Measurements from ENCODE around the gene ONECUT3. TPM values are rescaled to one million over a fixed set of nuclear protein-coding genes. Genes with fewer than 3 reads are reported as not detected.

ONECUT3 gene
- total and polyA plus RNA-seq, 2 of the 4 experiments (the other 2 are of a cell fraction), result not detected

DNA sequence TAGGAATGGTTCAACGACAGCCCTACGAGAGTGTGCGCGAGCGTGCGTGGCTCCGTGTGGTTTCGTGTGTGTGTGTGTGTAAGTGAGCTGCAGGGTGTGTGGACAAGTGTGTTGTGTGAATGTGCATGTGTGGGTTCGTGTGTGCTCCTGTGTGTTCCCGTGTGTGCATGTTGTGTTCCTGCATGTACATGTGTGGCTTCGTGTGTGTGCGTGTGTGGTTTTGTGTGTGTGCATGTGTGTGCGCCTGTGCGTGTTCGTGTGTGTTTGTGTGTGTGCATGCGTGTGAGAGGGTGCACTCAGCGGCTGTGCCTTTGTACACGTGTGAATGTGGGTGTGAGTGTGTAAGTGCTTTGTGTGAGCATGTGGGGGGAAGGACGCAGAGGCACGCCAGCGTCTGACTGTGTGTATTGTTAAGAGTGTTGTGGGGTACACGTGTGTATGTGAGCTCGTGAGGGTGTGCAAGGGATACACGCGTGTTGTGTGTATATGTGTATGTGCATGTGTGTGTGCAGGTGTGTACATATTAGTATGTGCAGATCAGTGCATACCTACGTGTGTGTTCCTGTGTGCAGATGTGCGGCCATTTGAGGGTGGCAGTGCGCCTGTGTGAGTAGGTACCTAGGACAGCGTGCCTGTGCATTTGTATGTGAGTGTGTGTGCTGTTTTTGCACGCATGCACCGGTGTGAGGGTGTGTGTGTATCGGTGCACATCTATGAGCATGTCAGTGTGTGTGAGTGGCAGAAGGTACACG lies 24.3 kb upstream of the ONECUT3 start:
- BruUV-seq (replicated peaks), result no TSS peak
- TF ChIP-seq RCOR1 (IDR thresholded peaks at IDR 0.05; ENCODE audit: insufficient replicate concordance, low read length) (no peak), NFE2L2 (IDR thresholded peaks at IDR 0.05; ENCODE audit: low read depth, low read length) (no peak), SMC3 (IDR thresholded peaks at IDR 0.05; ENCODE audit: low read depth, low read length) (no peak), MAZ (IDR thresholded peaks at IDR 0.05; ENCODE audit: borderline replicate concordance, low read depth, low read length) (no peak), FOS (IDR thresholded peaks at IDR 0.05; ENCODE audit: low read depth, low read length) (no peak), ELK1 (IDR thresholded peaks at IDR 0.05; ENCODE audit: borderline replicate concordance, low read depth, low read length) (no peak), RAD21 (IDR thresholded peaks at IDR 0.05; ENCODE audit: low read length) (no peak), RFX5 (IDR thresholded peaks at IDR 0.05; ENCODE audit: low read depth, low read length) (no peak), POLR2A (IDR thresholded peaks at IDR 0.05; ENCODE audit: low read depth, low read length) (no peak), MAFK (IDR thresholded peaks at IDR 0.05; ENCODE audit: low read depth, low read length) (no peak), MXI1 (IDR thresholded peaks at IDR 0.05; ENCODE audit: borderline replicate concordance, low read depth, low read length) (no peak), BHLHE40 (IDR thresholded peaks at IDR 0.05; ENCODE audit: low read depth, low read length) (no peak), CTCF (conservative IDR thresholded peaks at IDR 0.05; ENCODE audit: low read depth, low read length) (no peak), CEBPB (IDR thresholded peaks at IDR 0.05; ENCODE audit: low read depth, low read length) (no peak)
- TF ChIP-seq, protein P1, sequence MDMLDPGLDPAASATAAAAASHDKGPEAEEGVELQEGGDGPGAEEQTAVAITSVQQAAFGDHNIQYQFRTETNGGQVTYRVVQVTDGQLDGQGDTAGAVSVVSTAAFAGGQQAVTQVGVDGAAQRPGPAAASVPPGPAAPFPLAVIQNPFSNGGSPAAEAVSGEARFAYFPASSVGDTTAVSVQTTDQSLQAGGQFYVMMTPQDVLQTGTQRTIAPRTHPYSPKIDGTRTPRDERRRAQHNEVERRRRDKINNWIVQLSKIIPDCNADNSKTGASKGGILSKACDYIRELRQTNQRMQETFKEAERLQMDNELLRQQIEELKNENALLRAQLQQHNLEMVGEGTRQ (IDR thresholded peaks at IDR 0.05; ENCODE audit: low read depth, low read length), result no peak

More for the DNA sequence above, 24.3 kb upstream of the ONECUT3 start:
- Histone ChIP-seq H3K36me3 (ENCODE audit: control insufficient read depth, insufficient read depth, low read length) (no peaks in the 10 kb centered on the region), H3K79me1 (ENCODE audit: low read depth in 1 of 2, low read length in 2 of 2) (no peaks in the 10 kb centered on the region), H2BK120ac (ENCODE audit: low read depth, low read length) (no peak overlapping the region), H3K4me1 (ENCODE audit: control insufficient read depth, insufficient read depth, low read length) (no peaks in the 10 kb centered on the region; the same call in 1 of the 2 replicates), H3K4ac (ENCODE audit: low read depth, low read length) (no peak overlapping the region), H4K5ac (ENCODE audit: low read depth, low read length) (no peak overlapping the region), H3K9me3 (ENCODE audit: control insufficient read depth, insufficient read depth, low read length) (no peaks in the 10 kb centered on the region), H3K14ac (replicated peaks; ENCODE audit: low read depth, low read length) (no peak overlapping the region), H3K9ac (ENCODE audit: low read depth, low read length) (no peak overlapping the region), H3K23ac (ENCODE audit: low read depth, low read length) (no peak overlapping the region), H2BK15ac (ENCODE audit: low read depth, low read length) (no peak overlapping the region), H3K56ac (ENCODE audit: extremely low read depth, insufficient read depth, low read length) (no peak overlapping the region), H2BK20ac (ENCODE audit: low read depth, low read length) (no peak overlapping the region), H3K9me1 (ENCODE audit: insufficient read depth, low read length) (peaks cover 3% of the 10 kb centered on the region; the same call in 1 of the 2 replicates), H3K27me3 (ENCODE audit: control insufficient read depth, insufficient read depth, low read length) (peaks cover 28% of the 10 kb centered on the region), H3K18ac (ENCODE audit: low read depth, low read length) (no peak overlapping the region), H3K27ac (ENCODE audit: insufficient read depth, low read length) (no peak overlapping the region), H4K8ac (ENCODE audit: low read depth in 2 of 2, low read length in 2 of 2) (no peak overlapping the region), H3K4me2 (ENCODE audit: low read depth, low read length) (no peak overlapping the region), H4K91ac (ENCODE audit: insufficient read depth, low read depth, low read length) (no peak overlapping the region), H3K4me3 (ENCODE audit: insufficient read depth, low read depth, low read length) (no peak overlapping the region), H2AK9ac (replicated peaks; ENCODE audit: low read depth, low read length, poor library complexity) (no peak overlapping the region), H2BK5ac (ENCODE audit: low read depth, low read length, poor library complexity, severe bottlenecking) (no peak overlapping the region), H4K20me1 (ENCODE audit: insufficient read depth, low read length) (peaks cover 4% of the 10 kb centered on the region; the same call in 1 of the 2 replicates), H2AK5ac (ENCODE audit: low read depth, low read length) (no peak overlapping the region), H2AFZ (replicated peaks; ENCODE audit: low read length, poor library complexity) (no peak overlapping the region)
- dilution Hi-C loops (cut with HindIII; ENCODE audit: low sequenced_read_pairs, unreplicated experiment) (no loop called here), intact Hi-C loops (cut with micrococcal nuclease) (no loop called here), in situ Hi-C loops (cut with MboI; ENCODE audit: low sequenced_read_pairs) (no loop called here)
- 89% methylated on average over 27 of the region's 33 CpGs; no CpG with 5 or more reads in 1 of the 2 experiments for WGBS, 2 experiments (ENCODE audit: extremely low coverage in 2 of 2, insufficient read length in 1 of 2)
- CTCF ChIA-PET, result interaction anchor here (0.6 kb wide), 1 partner anchor 726 kb away, joined by 3 read pairs; no protein-coding TSS in a partner anchor
- POLR2A ChIA-PET (ENCODE audit: unreplicated experiment), result no interaction called here
- DNase-seq (no peak), ATAC-seq (ENCODE audit: low read depth) (no peak)
